Endothelial cell of hepatic sinusoid (primary cell): ENCODE data around the gene NPLOC4.
"Not testable (repeated sequence)": the region's sequence is repeated elsewhere in the genome, so short reads cannot be mapped to it uniquely, and the experiment has no call there.

ENCODE experiments used
- in situ Hi-C: cut with HindIII; loops from 2 replicates; pipeline ENCODE4 v1.10.0; 2017; ENCODE audit warnings: low sequenced_read_pairs

Gene NPLOC4

GRCh38 chr17:81635973-81636504 is 873 bp downstream of the NPLOC4 start:
- in situ Hi-C loops = no loop called here

GRCh38 chr17:81635431-81635830 is 1.5 kb downstream of the NPLOC4 start:
- in situ Hi-C loops = no loop called here

GRCh38 chr17:81631482-81631881 is 5.4 kb downstream of the NPLOC4 start:
- in situ Hi-C loops = no loop called here

GRCh38 chr17:81630274-81630673 is 6.6 kb downstream of the NPLOC4 start:
- in situ Hi-C loops = no loop called here

GRCh38 chr17:81621494-81622130 is 15.3 kb downstream of the NPLOC4 start:
- in situ Hi-C loops = loop anchor here (5.0 kb wide), 1 partner anchor 54 kb away; no protein-coding TSS in a partner anchor

- in situ Hi-C loops = not testable (repeated sequence)
Observed at GRCh38 chr17:81618307-81618706, 18.6 kb downstream of the NPLOC4 start.

- in situ Hi-C loops = no loop called here
Observed at GRCh38 chr17:81616877-81617276, 20.0 kb downstream of the NPLOC4 start.

- in situ Hi-C loops = no loop called here
Observed at GRCh38 chr17:81615401-81615930, 21.4 kb downstream of the NPLOC4 start.

GRCh38 chr17:81612172-81612970 is 24.5 kb downstream of the NPLOC4 start:
- in situ Hi-C loops = no loop called here

GRCh38 chr17:81609541-81610311 is 27.2 kb downstream of the NPLOC4 start:
- in situ Hi-C loops = no loop called here

- in situ Hi-C loops = no loop called here
Observed at GRCh38 chr17:81608605-81609004, 28.3 kb downstream of the NPLOC4 start.

GRCh38 chr17:81608082-81608481 is 28.8 kb downstream of the NPLOC4 start:
- in situ Hi-C loops = no loop called here

GRCh38 chr17:81607431-81607830 is 29.5 kb downstream of the NPLOC4 start:
- in situ Hi-C loops = no loop called here

- in situ Hi-C loops = no loop called here
Observed at GRCh38 chr17:81603846-81604610, 32.9 kb downstream of the NPLOC4 start.

GRCh38 chr17:81601525-81602120 is 35.3 kb downstream of the NPLOC4 start:
- in situ Hi-C loops = no loop called here

- in situ Hi-C loops = no loop called here
Observed at GRCh38 chr17:81599719-81600486, 37.0 kb downstream of the NPLOC4 start.

GRCh38 chr17:81593105-81593871 is 43.6 kb downstream of the NPLOC4 start:
- in situ Hi-C loops = no loop called here

- in situ Hi-C loops = no loop called here
Observed at GRCh38 chr17:81591971-81592370, 44.9 kb downstream of the NPLOC4 start.
